ENCODE measurements around the gene SAYSD1. TPM values are rescaled to one million over a fixed set of nuclear protein-coding genes. Genes with fewer than 3 reads are reported as not detected.
A peak's percentile ranks its signal among the peaks of the same experiment; 100 is the strongest.

Gene SAYSD1
- total and polyA plus RNA-seq, 2 experiments from 2014 or later, result 14.4 to 20.2 TPM

GRCh38 chr6:39102071-39102820, 12.7 kb downstream of the SAYSD1 start:
- H2AFZ ChIP-seq, result no peak overlapping the region
- DNase-seq, result peak; percentile 48
- H3K4me2 ChIP-seq (ENCODE audit: unreplicated experiment), result no peak overlapping the region
- no peaks in the 10 kb centered on the region for H3F3A ChIP-seq (ENCODE audit: insufficient read depth)
- no peaks in the 10 kb centered on the region for H3K9me2 ChIP-seq (ENCODE audit: insufficient read depth)
- 0 out of 2 replicates have a peak, but pooled peaks cover 7% of the 10 kb centered on the region for H3K4me1 ChIP-seq (ENCODE audit: insufficient read depth)
- H3K27me3 ChIP-seq (replicated peaks; ENCODE audit: insufficient read depth), result no peaks in the 10 kb centered on the region
- no peak overlapping the region for H3K27ac ChIP-seq
- H3K4me3 ChIP-seq, result no peak overlapping the region
- no peaks in the 10 kb centered on the region for H3K9me3 ChIP-seq (ENCODE audit: low read depth)
- TF ChIP-seq EZH2phosphoT487 (IDR thresholded peaks at IDR 0.05; ENCODE audit: insufficient read depth, low read depth) (no peak), EZH2 (IDR thresholded peaks at IDR 0.05; ENCODE audit: insufficient read depth, poor library complexity, severe bottlenecking) (no peak)
- no peaks in the 10 kb centered on the region for H3K79me2 ChIP-seq (ENCODE audit: insufficient read depth)
- H3K36me3 ChIP-seq (ENCODE audit: low read depth), result no peaks in the 10 kb centered on the region; the same call in 1 of the 2 replicates
- H4K20me1 ChIP-seq (ENCODE audit: insufficient read depth), result no peaks in the 10 kb centered on the region
- H3K9ac ChIP-seq, result no peak overlapping the region
- in situ Hi-C loops (cut with MboI), result no loop called here
- 51% methylated on average over 12 of the region's 12 CpGs for WGBS, 2 experiments (ENCODE audit: low coverage in 1 of 2, low lambda C conversion rate in 2 of 2, missing lambda C conversion rate in 2 of 2)

- TF ChIP-seq EZH2 (IDR thresholded peaks at IDR 0.05; ENCODE audit: insufficient read depth, poor library complexity, severe bottlenecking), result no peak
- no peak for TF ChIP-seq EZH2phosphoT487 (IDR thresholded peaks at IDR 0.05; ENCODE audit: insufficient read depth, low read depth)
- DNase-seq, result no peak
- in situ Hi-C loops (cut with MboI), result no loop called here
Measured at GRCh38 chr6:39100358-39100757, 14.6 kb downstream of the SAYSD1 start.

GRCh38 chr6:39095578-39095977, 19.4 kb downstream of the SAYSD1 start:
- no peaks in the 10 kb centered on the region for H3K27me3 ChIP-seq (replicated peaks; ENCODE audit: insufficient read depth)
- H3K79me2 ChIP-seq (ENCODE audit: insufficient read depth), result no peaks in the 10 kb centered on the region
- H3K27ac ChIP-seq, result no peak overlapping the region
- H3K9me2 ChIP-seq (ENCODE audit: insufficient read depth), result no peaks in the 10 kb centered on the region
- no peaks in the 10 kb centered on the region for H4K20me1 ChIP-seq (ENCODE audit: insufficient read depth)
- no peak overlapping the region for H3K4me2 ChIP-seq (ENCODE audit: unreplicated experiment)
- no peak for TF ChIP-seq EZH2 (IDR thresholded peaks at IDR 0.05; ENCODE audit: insufficient read depth, poor library complexity, severe bottlenecking)
- no peak for TF ChIP-seq EZH2phosphoT487 (IDR thresholded peaks at IDR 0.05; ENCODE audit: insufficient read depth, low read depth)
- H3K9me3 ChIP-seq (ENCODE audit: low read depth), result no peaks in the 10 kb centered on the region
- no peak overlapping the region for H2AFZ ChIP-seq
- no peak overlapping the region for H3K4me3 ChIP-seq
- H3K4me1 ChIP-seq (ENCODE audit: insufficient read depth), result no peaks in the 10 kb centered on the region
- in situ Hi-C loops (cut with MboI), result no loop called here
- DNase-seq, result no peak
- H3F3A ChIP-seq (ENCODE audit: insufficient read depth), result no peaks in the 10 kb centered on the region
- H3K36me3 ChIP-seq (ENCODE audit: low read depth), result no peaks in the 10 kb centered on the region
- H3K9ac ChIP-seq, result no peak overlapping the region

More at GRCh38 chr6:39100358-39100757, 14.6 kb downstream of the SAYSD1 start:
- no peaks in the 10 kb centered on the region for H3K9me3 ChIP-seq (ENCODE audit: low read depth)
- no peak overlapping the region for H3K4me3 ChIP-seq
- no peaks in the 10 kb centered on the region for H3K79me2 ChIP-seq (ENCODE audit: insufficient read depth)
- H3F3A ChIP-seq (ENCODE audit: insufficient read depth), result no peaks in the 10 kb centered on the region
- H3K9me2 ChIP-seq (ENCODE audit: insufficient read depth), result no peaks in the 10 kb centered on the region
- no peak overlapping the region for H3K9ac ChIP-seq
- 53 to 54% methylated on average over 3 of the region's 3 CpGs for WGBS, 2 experiments (ENCODE audit: low coverage in 1 of 2, low lambda C conversion rate in 2 of 2, missing lambda C conversion rate in 2 of 2)
- H3K4me2 ChIP-seq (ENCODE audit: unreplicated experiment), result no peak overlapping the region
- H3K4me1 ChIP-seq (ENCODE audit: insufficient read depth), result 0 out of 2 replicates have a peak, but pooled peaks cover 7% of the 10 kb centered on the region
- H3K36me3 ChIP-seq (ENCODE audit: low read depth), result no peaks in the 10 kb centered on the region; the same call in 1 of the 2 replicates
- H3K27me3 ChIP-seq (replicated peaks; ENCODE audit: insufficient read depth), result no peaks in the 10 kb centered on the region
- H4K20me1 ChIP-seq (ENCODE audit: insufficient read depth), result no peaks in the 10 kb centered on the region
- H3K27ac ChIP-seq, result no peak overlapping the region
- no peak overlapping the region for H2AFZ ChIP-seq

DNA sequence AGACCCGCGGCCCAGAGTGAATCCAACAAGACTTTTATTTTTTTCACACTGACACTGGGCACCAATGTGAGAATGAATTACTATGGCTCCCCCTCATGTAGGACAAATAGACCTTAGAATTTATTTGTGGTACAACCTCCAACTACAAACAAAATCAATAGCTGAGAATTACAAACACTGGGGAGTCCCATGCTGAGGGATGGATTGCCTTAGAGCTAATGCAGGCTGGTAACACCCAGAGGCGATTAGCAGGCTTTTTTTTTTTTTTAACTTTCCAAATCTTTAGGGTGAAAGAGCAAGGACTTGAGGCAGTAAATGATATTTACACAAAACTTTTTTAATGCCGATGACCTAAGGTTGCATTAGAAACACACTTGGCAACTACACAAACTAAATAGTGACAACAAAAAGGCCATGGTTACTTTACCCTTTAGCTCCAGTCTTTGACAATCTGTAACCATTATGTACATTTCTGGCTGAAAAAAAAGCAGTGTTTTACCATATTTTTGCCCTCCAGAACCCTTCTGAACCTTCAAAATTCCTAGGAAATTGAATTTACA, 21.8 kb downstream of the SAYSD1 start:
- Histone ChIP-seq H3K4me2 (ENCODE audit: unreplicated experiment) (no peak overlapping the region), H3K36me3 (ENCODE audit: low read depth) (no peaks in the 10 kb centered on the region), H3K27ac (no peak overlapping the region), H3K9ac (no peak overlapping the region), H3K9me3 (ENCODE audit: low read depth) (no peaks in the 10 kb centered on the region), H3K27me3 (replicated peaks; ENCODE audit: insufficient read depth) (no peaks in the 10 kb centered on the region), H3F3A (ENCODE audit: insufficient read depth) (no peaks in the 10 kb centered on the region), H2AFZ (no peak overlapping the region), H3K4me1 (ENCODE audit: insufficient read depth) (no peaks in the 10 kb centered on the region), H4K20me1 (ENCODE audit: insufficient read depth) (no peaks in the 10 kb centered on the region), H3K9me2 (ENCODE audit: insufficient read depth) (no peaks in the 10 kb centered on the region), H3K4me3 (no peak overlapping the region), H3K79me2 (ENCODE audit: insufficient read depth) (no peaks in the 10 kb centered on the region)
- no peak for TF ChIP-seq EZH2 (IDR thresholded peaks at IDR 0.05; ENCODE audit: insufficient read depth, poor library complexity, severe bottlenecking)
- TF ChIP-seq EZH2phosphoT487 (IDR thresholded peaks at IDR 0.05; ENCODE audit: insufficient read depth, low read depth), result no peak
- 65 to 69% methylated on average over 4 of the region's 4 CpGs for WGBS, 2 experiments (ENCODE audit: low coverage in 1 of 2, low lambda C conversion rate in 2 of 2, missing lambda C conversion rate in 2 of 2)
- in situ Hi-C loops (cut with MboI), result no loop called here
- DNase-seq, result no peak

All from GM23248 (cell line).